GM12892 (cell line): Measurements from ENCODE around the gene CHRNA5.

Experiments
- POLR2A ChIP-seq: IDR thresholded peaks from 2 replicates; pipeline ENCODE4 v1.6.1; 2011; ENCODE audit warnings: low read depth, low read length, control low read depth
- POLR2AphosphoS5 ChIP-seq: IDR thresholded peaks from 2 replicates; pipeline ENCODE4 v1.6.1; 2011; ENCODE audit warnings: low read depth, low read length, control low read depth

- TF ChIP-seq POLR2A (no peak), POLR2AphosphoS5 (no peak)
Measured at GRCh38 chr15:78599189-78599588, 33.9 kb downstream of the CHRNA5 start.
